Measurements from ENCODE around the gene PPFIA4. TPM values are rescaled to one million over a fixed set of nuclear protein-coding genes. Genes with fewer than 3 reads are reported as not detected.

Gene PPFIA4
- total RNA-seq, 1 donor from 2014 or later, result 14.7 TPM

GRCh38 chr1:203084588-203085527 lies 58.6 kb downstream of the PPFIA4 start:
- Mint-ChIP-seq H3K36me3 (ENCODE audit: low read depth) (peaks cover 2% of the 10 kb centered on the region), H3K27ac (ENCODE audit: unreplicated experiment) (peak overlapping the region; percentile 17), H3K27me3 (ENCODE audit: low read depth) (peaks cover 39% of the 10 kb centered on the region), H3K9me3 (ENCODE audit: low read depth) (no peaks in the 10 kb centered on the region), H3K4me1 (ENCODE audit: low read depth) (no peaks in the 10 kb centered on the region), H3K4me3 (ENCODE audit: unreplicated experiment) (no peak overlapping the region)
- TF ChIP-seq, protein P1, sequence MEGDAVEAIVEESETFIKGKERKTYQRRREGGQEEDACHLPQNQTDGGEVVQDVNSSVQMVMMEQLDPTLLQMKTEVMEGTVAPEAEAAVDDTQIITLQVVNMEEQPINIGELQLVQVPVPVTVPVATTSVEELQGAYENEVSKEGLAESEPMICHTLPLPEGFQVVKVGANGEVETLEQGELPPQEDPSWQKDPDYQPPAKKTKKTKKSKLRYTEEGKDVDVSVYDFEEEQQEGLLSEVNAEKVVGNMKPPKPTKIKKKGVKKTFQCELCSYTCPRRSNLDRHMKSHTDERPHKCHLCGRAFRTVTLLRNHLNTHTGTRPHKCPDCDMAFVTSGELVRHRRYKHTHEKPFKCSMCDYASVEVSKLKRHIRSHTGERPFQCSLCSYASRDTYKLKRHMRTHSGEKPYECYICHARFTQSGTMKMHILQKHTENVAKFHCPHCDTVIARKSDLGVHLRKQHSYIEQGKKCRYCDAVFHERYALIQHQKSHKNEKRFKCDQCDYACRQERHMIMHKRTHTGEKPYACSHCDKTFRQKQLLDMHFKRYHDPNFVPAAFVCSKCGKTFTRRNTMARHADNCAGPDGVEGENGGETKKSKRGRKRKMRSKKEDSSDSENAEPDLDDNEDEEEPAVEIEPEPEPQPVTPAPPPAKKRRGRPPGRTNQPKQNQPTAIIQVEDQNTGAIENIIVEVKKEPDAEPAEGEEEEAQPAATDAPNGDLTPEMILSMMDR (IDR thresholded peaks at IDR 0.05), result peak; percentile 63
- DNase-seq (ENCODE audit: low spot score), result no peak

GRCh38 chr1:203085528-203086406 lies 59.5 kb downstream of the PPFIA4 start, which contains the start of gene MYOG:
MYOG (minus strand) TSS chr1:203086012; CDS start chr1:203085961, 51 bp downstream.
- no peak within 1 kb of the TSS for H3K4me3 Mint-ChIP-seq (ENCODE audit: unreplicated experiment)
- TF ChIP-seq, protein P1 (IDR thresholded peaks at IDR 0.05), result no peak
- no peaks in the 10 kb centered on the region for H3K36me3 Mint-ChIP-seq (ENCODE audit: low read depth)
- H3K27ac Mint-ChIP-seq (ENCODE audit: unreplicated experiment), result peak within 1 kb of the TSS; percentile 17
- no peaks in the 10 kb centered on the region for H3K9me3 Mint-ChIP-seq (ENCODE audit: low read depth)
- DNase-seq (ENCODE audit: low spot score), result no peak
- H3K4me1 Mint-ChIP-seq (ENCODE audit: low read depth), result peaks cover 3% of the 10 kb centered on the region
- peaks cover 39% of the 10 kb centered on the region for H3K27me3 Mint-ChIP-seq (ENCODE audit: low read depth)

GRCh38 chr1:203086992-203087763 lies 60.9 kb downstream of the PPFIA4 start:
- Mint-ChIP-seq H3K4me3 (ENCODE audit: unreplicated experiment) (no peak overlapping the region), H3K4me1 (ENCODE audit: low read depth) (peaks cover 5% of the 10 kb centered on the region), H3K27ac (ENCODE audit: unreplicated experiment) (no peak overlapping the region)

GRCh38 chr1:203088441-203088840 lies 62.1 kb downstream of the PPFIA4 start:
- H3K4me3 Mint-ChIP-seq (ENCODE audit: unreplicated experiment), result no peak overlapping the region
- H3K27ac Mint-ChIP-seq (ENCODE audit: unreplicated experiment), result no peak overlapping the region
- TF ChIP-seq, protein P1 (IDR thresholded peaks at IDR 0.05), result no peak
- no peaks in the 10 kb centered on the region for H3K9me3 Mint-ChIP-seq (ENCODE audit: low read depth)
- no peak for DNase-seq (ENCODE audit: low spot score)
- peaks cover 2% of the 10 kb centered on the region for H3K36me3 Mint-ChIP-seq (ENCODE audit: low read depth)
- H3K4me1 Mint-ChIP-seq (ENCODE audit: low read depth), result peaks cover 5% of the 10 kb centered on the region
- H3K27me3 Mint-ChIP-seq (ENCODE audit: low read depth), result peaks cover 46% of the 10 kb centered on the region

More at GRCh38 chr1:203086992-203087763, 60.9 kb downstream of the PPFIA4 start:
- H3K9me3 Mint-ChIP-seq (ENCODE audit: low read depth), result no peaks in the 10 kb centered on the region
- H3K36me3 Mint-ChIP-seq (ENCODE audit: low read depth), result no peaks in the 10 kb centered on the region
- TF ChIP-seq, protein P1 (IDR thresholded peaks at IDR 0.05), result no peak
- no peak for DNase-seq (ENCODE audit: low spot score)
- peaks cover 39% of the 10 kb centered on the region for H3K27me3 Mint-ChIP-seq (ENCODE audit: low read depth)

Measured in chondrocyte (in vitro differentiated cells).